Measurements from ENCODE around the gene TSHZ2.
"Not testable (repeated sequence)": the region's sequence is repeated elsewhere in the genome, so short reads cannot be mapped to it uniquely, and the experiment has no call there.

Gene TSHZ2

GRCh38 chr20:53434662-53435061 lies 462.5 kb downstream of the TSHZ2 start:
- DNase-seq: peak; percentile 33

- DNase-seq: not testable (repeated sequence)
These were observed 464.8 kb downstream of the TSHZ2 start for GRCh38 chr20:53436927-53437326.

DNA sequence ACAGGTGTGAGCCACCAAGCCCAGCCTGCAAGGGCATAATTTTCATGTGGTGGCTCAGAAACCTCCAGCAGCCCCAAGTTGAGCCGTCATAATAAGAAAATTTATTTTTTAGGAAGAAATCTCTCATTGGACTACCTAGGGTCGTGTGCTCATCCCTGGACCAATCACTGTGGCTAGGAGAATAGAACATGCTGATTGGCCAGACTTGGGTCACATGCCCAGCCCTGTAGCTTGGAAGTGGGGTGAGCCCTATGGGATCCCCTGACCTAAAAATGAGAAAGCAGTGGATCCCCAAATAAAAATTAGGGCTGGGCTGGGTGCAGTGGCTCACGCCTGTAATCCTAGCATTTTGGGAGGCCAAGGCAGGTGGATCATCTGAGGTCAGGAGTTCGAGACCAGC lies 466.2 kb downstream of the TSHZ2 start:
- DNase-seq: no peak

DNA sequence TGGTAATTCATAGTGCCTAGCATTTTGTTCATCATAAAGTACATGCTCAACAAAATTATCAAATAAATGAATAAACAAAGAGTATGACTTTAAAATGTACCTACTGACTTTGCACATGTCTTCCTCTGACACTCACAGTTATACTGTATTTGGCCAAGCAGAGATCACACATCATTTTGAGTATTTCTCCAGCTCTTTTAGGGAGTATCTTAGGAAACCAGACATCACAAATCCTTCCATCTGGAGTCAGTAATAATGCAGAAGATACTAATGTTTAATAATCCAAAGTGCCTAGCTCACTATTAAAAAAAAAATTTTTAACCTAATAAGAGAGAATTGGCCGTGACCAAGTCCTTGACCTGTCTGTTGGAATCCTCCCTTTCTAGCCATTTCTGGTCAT lies 466.9 kb downstream of the TSHZ2 start:
- no peak for DNase-seq

DNA sequence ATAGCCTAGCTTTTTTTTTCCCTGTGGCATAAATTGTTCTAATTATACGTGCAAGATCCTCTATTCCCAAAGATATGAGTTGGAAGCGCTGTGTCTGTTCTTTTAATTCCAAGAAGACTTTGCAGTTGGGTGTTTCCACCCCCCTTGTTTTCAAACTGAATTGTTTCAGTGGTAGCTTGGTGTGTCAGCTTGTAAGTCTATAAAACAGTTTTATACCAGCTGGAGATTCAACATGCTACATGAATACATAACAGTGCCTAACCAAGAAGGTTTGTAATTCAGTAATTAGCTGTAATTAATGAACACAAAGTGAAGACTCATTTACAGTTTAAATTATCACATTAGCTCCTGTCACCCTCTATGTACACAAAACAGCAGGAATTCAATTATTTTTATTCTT lies 467.5 kb downstream of the TSHZ2 start:
- DNase-seq: no peak

DNA sequence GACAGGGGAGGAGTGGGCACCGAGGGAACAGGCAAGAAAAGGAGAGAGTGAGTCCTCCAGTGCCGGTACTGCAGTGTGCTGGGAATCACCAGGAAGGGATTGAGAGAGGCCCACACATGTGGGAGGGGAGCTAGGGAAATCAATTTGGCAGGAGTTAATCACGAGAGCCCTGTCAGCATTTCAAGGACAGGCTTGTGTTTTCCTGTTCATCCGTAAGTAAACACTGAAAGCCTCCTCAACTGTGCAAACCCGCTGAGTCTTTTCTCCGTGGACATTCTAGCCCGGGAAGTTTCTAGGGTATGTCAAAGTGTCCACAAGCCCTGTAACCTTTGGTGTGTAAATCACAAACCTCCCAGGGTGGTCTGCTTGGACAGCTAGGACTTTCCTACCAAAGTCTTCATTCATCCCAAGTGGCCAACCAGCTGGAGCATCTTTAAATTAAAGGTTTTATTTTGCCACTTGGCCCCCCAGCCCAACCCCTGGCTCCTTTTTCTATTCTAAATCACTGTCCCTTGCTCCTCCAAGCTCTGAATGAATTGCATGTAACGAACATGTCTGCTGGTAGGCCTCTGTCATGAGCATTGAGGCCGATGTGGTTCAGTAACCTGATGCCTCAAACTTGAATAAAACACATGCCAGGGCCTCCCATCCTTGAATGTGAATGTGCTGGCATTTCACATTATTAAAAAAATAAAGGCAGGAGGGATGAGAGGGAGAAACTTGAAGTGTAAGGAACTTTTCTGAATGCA lies 472.4 kb downstream of the TSHZ2 start:
- peak; percentile 61 for DNase-seq

DNA sequence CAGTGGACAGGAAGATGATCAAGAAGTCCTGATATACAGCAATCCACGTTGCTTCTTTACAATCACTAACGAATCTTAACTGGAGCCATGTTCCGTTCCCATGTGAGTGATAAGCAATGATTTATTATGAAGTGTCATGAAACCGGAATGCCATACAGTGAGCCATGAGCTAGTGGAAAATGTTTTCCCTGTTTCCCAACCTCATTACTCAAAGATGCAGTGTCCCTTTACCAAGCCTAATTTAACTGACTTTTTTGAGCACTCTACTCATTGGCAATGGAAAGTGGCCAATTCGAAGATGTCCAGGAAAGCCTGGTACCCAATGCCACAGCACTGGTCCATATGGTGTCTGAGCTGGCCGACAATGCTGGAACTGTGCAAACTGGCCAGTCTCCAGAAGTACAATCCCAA lies 473.2 kb downstream of the TSHZ2 start:
- peak; percentile 32 for DNase-seq

DNA sequence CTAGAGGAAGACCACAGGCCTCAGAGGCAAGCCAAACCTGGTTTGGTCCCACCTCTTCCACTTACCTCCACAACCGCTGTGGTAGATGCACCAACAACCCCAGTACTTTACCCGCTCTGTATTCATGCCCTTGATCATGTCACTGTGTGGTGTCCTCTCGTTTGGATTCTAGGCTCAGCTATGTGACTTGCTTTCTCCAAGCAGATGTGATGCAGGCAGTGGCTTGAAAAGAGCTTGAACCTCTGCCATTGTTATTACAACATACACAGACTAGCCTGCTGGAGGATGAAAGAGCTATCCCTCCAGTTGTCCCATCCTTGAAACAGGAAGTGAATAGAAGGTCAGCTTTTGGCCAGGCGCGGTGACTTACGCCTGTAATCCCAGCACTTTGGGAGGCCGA lies 473.8 kb downstream of the TSHZ2 start:
- DNase-seq: no peak

DNA sequence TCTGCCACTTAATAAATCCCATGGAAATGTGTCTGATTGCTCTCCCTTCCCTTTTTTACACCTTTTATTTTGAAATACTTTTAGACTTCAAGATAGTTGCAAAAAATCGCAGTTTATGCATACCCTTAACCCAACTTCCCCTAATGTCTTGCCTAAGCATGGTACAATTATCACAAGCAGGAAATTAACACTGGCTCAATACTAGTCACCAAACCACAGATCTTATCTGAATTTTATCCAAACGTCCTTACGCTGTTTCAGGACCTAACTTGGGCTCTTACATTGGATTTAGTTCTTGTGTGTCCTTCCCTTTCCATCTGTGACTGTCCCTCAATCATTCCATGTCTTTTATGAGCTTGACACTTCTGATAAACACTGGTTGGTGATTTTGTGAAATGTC lies 475.2 kb downstream of the TSHZ2 start:
- DNase-seq: no peak

DNA sequence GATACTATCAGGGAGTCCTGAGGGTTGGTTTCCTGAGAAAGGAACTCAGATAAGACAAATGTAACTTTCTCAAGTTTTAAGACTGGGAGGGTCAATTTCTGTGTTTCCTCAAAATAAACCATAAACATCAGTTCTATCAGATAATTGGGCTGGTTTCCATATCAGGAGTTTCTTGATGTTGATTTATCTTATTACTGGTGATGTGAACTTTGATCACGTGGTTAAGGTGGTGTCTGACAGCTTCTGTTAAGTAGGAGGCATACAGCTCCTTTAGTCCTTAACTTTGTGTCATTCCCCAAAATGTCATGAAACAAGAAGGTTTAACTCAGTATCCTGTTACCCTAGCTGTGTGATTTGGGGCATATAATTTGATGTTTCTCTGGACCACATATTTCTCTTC lies 476.3 kb downstream of the TSHZ2 start:
- DNase-seq: no peak

- no peak for DNase-seq
These were observed 476.7 kb downstream of the TSHZ2 start for GRCh38 chr20:53448875-53449274.

- DNase-seq: no peak
These were observed 480.9 kb downstream of the TSHZ2 start for GRCh38 chr20:53453076-53453475.

GRCh38 chr20:53454675-53455276 lies 482.6 kb downstream of the TSHZ2 start:
- no peak for DNase-seq

- no peak for DNase-seq
These were observed 491.2 kb downstream of the TSHZ2 start for GRCh38 chr20:53463101-53463972.

DNA sequence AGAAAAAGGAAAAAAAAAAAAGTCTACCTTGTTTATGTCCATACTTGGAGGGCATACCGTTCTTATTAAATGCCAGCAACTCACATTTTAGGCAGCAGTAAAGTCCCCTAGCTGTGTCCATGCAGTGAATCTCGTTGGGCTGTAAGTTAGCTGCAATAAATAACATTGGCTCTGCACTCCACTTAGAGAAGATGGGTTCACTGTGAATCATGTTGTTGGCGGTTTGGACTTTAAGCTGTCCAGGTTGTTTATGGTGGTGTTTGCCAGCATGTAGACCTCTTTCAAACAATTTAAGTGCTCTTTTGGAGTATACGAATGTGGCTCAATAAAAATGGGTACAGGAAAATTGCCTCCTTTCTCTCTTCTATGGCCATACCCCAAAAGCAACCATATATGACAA lies 494.1 kb downstream of the TSHZ2 start:
- DNase-seq: no peak

- DNase-seq: no peak
These were observed 496.4 kb downstream of the TSHZ2 start for GRCh38 chr20:53468587-53468986.

- DNase-seq: not testable (repeated sequence)
These were observed 500.7 kb downstream of the TSHZ2 start for GRCh38 chr20:53472859-53473258.

- no peak for DNase-seq
These were observed 508.8 kb downstream of the TSHZ2 start for GRCh38 chr20:53480913-53481312.

DNA sequence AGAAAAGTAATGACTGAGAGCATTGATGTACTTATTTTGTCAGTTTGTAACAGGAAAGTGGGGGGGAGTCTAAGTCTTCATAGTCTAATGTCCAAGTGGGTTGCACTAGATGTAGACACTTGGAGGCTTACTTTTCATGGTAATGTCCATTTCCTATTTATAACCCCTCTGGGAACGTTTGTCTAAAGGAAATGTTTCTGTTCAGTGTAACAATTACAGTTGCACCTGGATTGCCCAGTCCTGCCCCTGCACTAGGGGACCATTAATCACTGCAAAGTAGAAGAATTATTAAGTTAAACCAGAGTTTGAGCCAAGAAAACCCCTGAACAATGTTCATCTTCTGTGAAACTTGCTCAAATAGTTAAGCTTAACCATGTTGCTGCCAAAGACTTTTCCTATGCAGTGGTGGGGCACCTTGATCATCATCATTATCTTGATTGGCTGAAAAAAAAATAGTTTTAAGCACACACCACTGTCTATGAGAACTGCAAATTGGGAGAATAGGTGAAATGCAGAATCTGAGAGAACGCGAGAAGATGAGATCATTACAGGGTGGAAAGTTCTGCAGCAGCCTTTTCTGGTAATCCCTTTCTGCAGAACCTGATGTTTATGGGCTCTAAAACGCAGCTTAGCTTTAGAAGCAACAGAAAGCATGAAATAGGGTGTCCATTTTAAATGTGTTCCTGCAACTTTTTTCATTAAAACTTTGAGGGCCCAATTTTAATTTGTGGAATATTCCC lies 515.5 kb downstream of the TSHZ2 start:
- DNase-seq: no peak

GRCh38 chr20:53488775-53489272 lies 516.7 kb downstream of the TSHZ2 start:
- DNase-seq: no peak

DNA sequence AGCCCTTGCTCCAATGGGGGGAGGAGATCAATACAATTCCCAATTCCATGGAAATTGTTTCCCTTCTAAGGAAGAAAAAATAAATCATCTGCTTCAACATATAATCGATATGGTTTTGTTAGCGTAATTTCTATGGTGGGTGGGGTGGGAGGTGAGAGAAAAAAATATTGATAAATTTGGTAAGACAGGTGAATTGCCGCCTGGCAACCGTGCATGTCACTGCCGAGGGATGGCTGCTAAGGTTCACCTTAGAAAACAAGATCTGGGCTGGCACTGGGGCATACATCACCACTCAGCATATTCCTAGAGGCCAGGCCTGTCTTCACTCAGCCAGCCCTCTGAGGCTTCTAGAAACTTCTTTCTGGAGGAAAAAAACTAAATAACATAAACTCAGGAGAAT lies 517.4 kb downstream of the TSHZ2 start:
- no peak for DNase-seq

DNA sequence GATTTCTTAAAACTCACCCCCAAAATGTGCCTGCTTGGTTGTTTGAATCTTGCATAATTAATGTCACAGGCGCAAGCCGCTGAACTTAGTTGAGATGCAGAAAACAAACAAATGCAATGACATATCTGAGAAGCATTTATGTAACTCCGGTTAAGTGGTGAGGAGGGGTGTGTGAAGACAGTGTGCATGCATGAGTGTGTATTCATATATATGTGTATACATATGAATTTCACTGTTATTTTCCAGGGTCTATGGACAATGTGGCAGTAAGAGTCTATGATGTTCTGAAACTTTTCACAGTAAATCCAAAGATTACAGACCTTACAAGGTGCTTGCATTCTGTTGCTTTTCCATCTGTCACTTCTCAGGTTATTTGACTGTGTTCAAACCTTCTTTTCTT lies 518.5 kb downstream of the TSHZ2 start:
- no peak for DNase-seq

DNA sequence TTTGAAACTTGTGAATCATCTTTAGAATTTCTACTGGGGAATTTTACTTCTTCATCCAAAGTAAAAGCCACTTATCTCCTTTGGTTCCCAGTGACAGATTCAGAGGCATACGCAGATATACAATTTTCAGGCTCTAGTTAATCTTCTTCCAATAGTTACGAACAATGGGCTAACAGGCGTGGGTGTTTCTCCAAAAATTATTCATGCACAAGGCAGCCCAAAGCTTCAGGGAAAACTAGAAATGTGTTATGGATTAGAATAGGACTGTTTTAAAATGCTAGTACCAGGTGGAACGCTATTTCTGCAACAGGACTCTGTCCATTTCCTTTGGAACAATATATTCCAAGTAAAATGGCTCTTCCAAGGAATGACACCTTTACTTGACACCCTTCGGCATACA lies 519.3 kb downstream of the TSHZ2 start:
- DNase-seq: no peak

All from right hindlimb (tissue), 1 donor.